ENCODE data around the gene ENTPD2. TPM values are rescaled to one million over a fixed set of nuclear protein-coding genes. Genes with fewer than 3 reads are reported as not detected.

Gene ENTPD2
- total RNA-seq, 2 donors from 2014 or later: 0.41 to 0.67 TPM

- H3K4me1 ChIP-seq: peaks cover 0 to 35% of the 10 kb centered on the region in 2 donors
- DNase-seq (ENCODE audit: low spot score): peak; percentile 65
- H3K4me3 ChIP-seq: peak overlapping the region; percentile 62 to 79
- H3K27me3 ChIP-seq: no peaks in the 10 kb centered on the region
- peaks cover 26% of the 10 kb centered on the region for H3K36me3 ChIP-seq
- no peaks in the 10 kb centered on the region for H3K9me3 ChIP-seq
- no peak for TF ChIP-seq CTCF (IDR thresholded peaks at IDR 0.05)
- H3K27ac ChIP-seq: peak overlapping the region; percentile 96 to 99
Measured at GRCh38 chr9:137085920-137086530, 32.2 kb upstream of the ENTPD2 start.

GRCh38 chr9:137084526-137084925 is 30.7 kb upstream of the ENTPD2 start:
- H3K4me1 ChIP-seq: peaks cover 0 to 35% of the 10 kb centered on the region in 2 donors

GRCh38 chr9:137083394-137084004 is 29.6 kb upstream of the ENTPD2 start:
- TF ChIP-seq CTCF (IDR thresholded peaks at IDR 0.05): no peak
- H3K36me3 ChIP-seq: peaks cover 41% of the 10 kb centered on the region
- H3K4me1 ChIP-seq: peaks cover 0 to 45% of the 10 kb centered on the region in 2 donors
- DNase-seq (ENCODE audit: low spot score): peak; percentile 88
- no peaks in the 10 kb centered on the region for H3K27me3 ChIP-seq
- peak overlapping the region; percentile 48 to 67 for H3K27ac ChIP-seq
- H3K9me3 ChIP-seq: no peaks in the 10 kb centered on the region
- no peak overlapping the region for H3K4me3 ChIP-seq

More at GRCh38 chr9:137084526-137084925, 30.7 kb upstream of the ENTPD2 start:
- peaks cover 35% of the 10 kb centered on the region for H3K36me3 ChIP-seq
- TF ChIP-seq CTCF (IDR thresholded peaks at IDR 0.05): no peak
- no peak overlapping the region for H3K4me3 ChIP-seq
- H3K9me3 ChIP-seq: no peaks in the 10 kb centered on the region
- no peaks in the 10 kb centered on the region for H3K27me3 ChIP-seq
- DNase-seq (ENCODE audit: low spot score): no peak
- peak overlapping the region; percentile 48 to 67 for H3K27ac ChIP-seq

GRCh38 chr9:137082925-137083290 is 29.0 kb upstream of the ENTPD2 start:
- no peak for DNase-seq (ENCODE audit: low spot score)
- H3K9me3 ChIP-seq: no peaks in the 10 kb centered on the region
- TF ChIP-seq CTCF (IDR thresholded peaks at IDR 0.05): no peak
- peaks cover 0 to 47% of the 10 kb centered on the region in 2 donors for H3K4me1 ChIP-seq
- H3K36me3 ChIP-seq: peaks cover 41% of the 10 kb centered on the region
- no peak overlapping the region for H3K4me3 ChIP-seq
- no peaks in the 10 kb centered on the region for H3K27me3 ChIP-seq
- H3K27ac ChIP-seq: peak overlapping the region in 1 of 2 donors; percentile 48

- Histone ChIP-seq H3K4me3 (no peak overlapping the region), H3K4me1 (peaks cover 0 to 45% of the 10 kb centered on the region in 2 donors), H3K27ac (peak overlapping the region in 1 of 2 donors; percentile 48), H3K36me3 (peaks cover 41% of the 10 kb centered on the region), H3K9me3 (no peaks in the 10 kb centered on the region), H3K27me3 (no peaks in the 10 kb centered on the region)
- DNase-seq (ENCODE audit: low spot score): no peak
- TF ChIP-seq CTCF (IDR thresholded peaks at IDR 0.05): no peak
Measured at GRCh38 chr9:137082222-137082924, 28.5 kb upstream of the ENTPD2 start.

All from right atrium auricular region (tissue), 2 donors.